Activated CD4-positive, alpha-beta T cell treated with anti-CD3 and anti-CD28 coated beads, Interleukin-2, amount 50 U/mL, for 24 hours (primary cell): ENCODE data around the gene ARL5A.

ENCODE experiments used
- DNase-seq, 2 donors: peaks; one replicate each; pipeline ENCODE4 v3.0.0-alpha.2; 2020; ENCODE audit warnings: low read depth in 1 of 2, low spot score in 1 of 2

ARL5A gene

DNA sequence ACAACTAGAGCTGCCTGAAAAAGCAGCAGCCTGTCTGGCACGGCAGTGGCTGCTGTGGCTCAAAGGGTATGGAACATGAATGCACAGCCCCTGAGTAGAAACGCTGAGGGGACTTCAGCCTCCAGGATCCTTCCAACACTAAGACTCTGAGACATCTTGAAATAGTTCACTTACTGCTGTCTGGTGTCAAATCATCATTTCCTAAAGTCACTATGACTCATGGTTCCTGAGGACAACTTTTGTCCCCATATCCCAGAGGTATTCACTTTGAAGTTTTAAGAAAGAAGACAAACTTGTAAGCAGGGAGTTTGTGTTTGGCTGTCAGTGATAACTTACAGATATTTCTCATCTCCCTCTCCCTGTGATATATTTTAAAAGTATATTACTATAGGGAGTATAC, 60.7 kb downstream of the ARL5A start:
- DNase-seq: no peak

- DNase-seq: no peak
These were observed 61.6 kb downstream of the ARL5A start for GRCh38 chr2:151766437-151767153.

DNA sequence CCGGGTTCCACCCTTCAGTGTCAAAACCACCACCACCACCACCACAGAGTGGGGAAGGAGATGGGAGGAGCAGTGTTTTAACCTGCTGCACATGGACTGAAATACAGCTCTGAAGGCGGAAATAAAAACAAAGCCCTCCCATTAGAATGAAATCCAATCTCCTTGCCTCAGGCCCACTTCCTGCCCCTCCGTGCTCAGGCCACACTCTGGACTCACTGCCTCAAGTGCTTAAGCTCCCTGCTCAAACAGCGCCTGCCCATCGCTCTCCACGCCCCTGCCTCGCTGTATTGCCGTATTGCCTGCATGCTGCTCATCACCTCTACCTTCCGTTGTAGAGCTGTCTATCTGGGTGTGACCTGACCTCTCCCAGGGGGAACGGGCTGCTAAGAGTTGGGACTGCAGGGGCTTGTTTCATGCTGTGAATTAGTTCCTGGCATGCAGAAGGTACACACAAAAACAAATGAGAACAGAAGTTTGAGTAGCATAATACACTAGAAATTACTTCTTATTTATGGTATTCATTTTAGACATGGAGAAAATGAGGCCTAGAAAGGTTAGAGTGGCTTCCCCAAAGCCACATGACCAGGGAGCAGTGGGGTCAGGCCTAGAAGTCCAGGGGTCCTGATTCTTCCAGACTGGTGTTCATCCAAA, 62.3 kb downstream of the ARL5A start:
- no peak for DNase-seq

GRCh38 chr2:151762694-151763093, 65.5 kb downstream of the ARL5A start:
- DNase-seq: no peak

DNA sequence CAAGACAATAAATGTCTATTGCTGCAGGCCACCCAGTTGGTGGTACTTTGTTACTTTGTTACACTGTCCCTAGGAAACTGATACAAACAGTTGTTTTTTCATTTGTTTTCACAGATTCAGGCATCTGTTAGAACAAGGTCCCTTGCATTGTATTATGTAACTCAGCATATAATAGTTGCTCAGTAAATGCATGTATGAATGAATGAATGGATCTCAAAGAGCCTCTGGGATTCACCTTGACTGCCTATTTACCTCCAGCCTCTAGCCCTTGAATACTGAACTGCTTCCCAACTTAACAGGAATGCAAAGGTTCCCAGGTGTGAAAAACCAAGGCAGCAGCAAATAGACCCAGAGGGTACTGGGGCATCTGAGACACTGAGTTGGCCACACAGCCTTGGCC, 66.5 kb downstream of the ARL5A start:
- no peak for DNase-seq

DNA sequence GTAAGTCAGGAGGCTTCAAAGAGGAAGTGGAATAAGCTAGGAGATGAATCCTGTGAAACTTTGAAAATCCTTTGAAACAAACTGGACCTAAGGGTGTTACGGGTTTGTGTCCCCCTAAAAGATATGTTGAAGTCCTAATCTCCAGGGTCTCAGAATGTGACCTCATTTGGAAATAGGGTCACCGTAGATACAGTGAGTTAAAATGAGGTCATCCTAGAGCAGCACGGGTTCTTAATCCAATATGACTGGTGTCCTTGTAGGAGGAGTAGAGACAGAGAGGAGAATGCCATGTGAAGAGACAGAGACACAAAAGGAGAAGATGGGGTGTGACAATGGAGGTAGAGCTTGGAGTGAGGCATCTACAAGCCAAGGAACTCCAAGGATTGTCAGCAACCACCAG, 67.0 kb downstream of the ARL5A start:
- no peak for DNase-seq

GRCh38 chr2:151760139-151760650, 68.0 kb downstream of the ARL5A start:
- no peak for DNase-seq

- DNase-seq: no peak
These were observed 69.5 kb downstream of the ARL5A start for GRCh38 chr2:151758744-151759143.

- DNase-seq: no peak
These were observed 70.4 kb downstream of the ARL5A start for GRCh38 chr2:151757861-151758260.

- no peak for DNase-seq
These were observed 71.4 kb downstream of the ARL5A start for GRCh38 chr2:151756820-151757219.

- no peak for DNase-seq
These were observed 73.8 kb downstream of the ARL5A start for GRCh38 chr2:151754253-151754897.

DNA sequence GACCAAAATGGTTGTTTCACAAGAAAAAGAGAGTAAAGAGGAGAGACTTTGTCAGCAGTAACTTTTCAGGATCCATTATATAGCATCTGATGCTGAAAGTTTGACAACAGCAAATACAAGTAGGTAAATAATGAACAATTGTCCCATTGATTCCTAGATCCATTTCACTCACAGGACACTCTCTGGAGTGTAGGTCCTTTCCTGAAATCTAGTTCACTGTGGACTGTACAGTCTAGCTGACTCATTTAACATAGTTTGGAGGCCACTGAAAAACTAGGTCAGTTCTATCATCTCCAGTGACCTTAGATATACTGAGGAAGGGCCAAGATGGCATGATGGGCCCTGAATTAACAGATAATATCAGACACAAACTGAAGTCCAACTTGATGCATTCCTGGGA, 74.7 kb downstream of the ARL5A start:
- DNase-seq: no peak
